Forelimb muscle (tissue), 1 donor: ENCODE results near the gene FOSL2. TPM values are rescaled to one million over a fixed set of nuclear protein-coding genes. Genes with fewer than 3 reads are reported as not detected.

ENCODE experiments used
- DNase-seq: peaks from one replicate; pipeline ENCODE4 v3.0.0-alpha.2; 2013; ENCODE audit warnings: low read depth
- polyA plus RNA-seq: library from polyadenylated mRNA; unstranded; fragments of 120-200 nt; gene quantifications from one replicate; pipeline ENCODE4 v1.2.1, GENCODE V29; 2013; ENCODE audit not compliant: insufficient read length

Gene FOSL2
- polyA plus RNA-seq = 17.3 TPM

- peak; percentile 99 for DNase-seq
These were observed at the start of gene FOSL2 for GRCh38 chr2:28392297-28393113. FOSL2 (plus strand) TSS chr2:28392858; CDS start chr2:28393721, 863 bp downstream.

- no peak for DNase-seq
These were observed 49.3 kb upstream of the FOSL2 start for GRCh38 chr2:28343184-28343942.

DNA sequence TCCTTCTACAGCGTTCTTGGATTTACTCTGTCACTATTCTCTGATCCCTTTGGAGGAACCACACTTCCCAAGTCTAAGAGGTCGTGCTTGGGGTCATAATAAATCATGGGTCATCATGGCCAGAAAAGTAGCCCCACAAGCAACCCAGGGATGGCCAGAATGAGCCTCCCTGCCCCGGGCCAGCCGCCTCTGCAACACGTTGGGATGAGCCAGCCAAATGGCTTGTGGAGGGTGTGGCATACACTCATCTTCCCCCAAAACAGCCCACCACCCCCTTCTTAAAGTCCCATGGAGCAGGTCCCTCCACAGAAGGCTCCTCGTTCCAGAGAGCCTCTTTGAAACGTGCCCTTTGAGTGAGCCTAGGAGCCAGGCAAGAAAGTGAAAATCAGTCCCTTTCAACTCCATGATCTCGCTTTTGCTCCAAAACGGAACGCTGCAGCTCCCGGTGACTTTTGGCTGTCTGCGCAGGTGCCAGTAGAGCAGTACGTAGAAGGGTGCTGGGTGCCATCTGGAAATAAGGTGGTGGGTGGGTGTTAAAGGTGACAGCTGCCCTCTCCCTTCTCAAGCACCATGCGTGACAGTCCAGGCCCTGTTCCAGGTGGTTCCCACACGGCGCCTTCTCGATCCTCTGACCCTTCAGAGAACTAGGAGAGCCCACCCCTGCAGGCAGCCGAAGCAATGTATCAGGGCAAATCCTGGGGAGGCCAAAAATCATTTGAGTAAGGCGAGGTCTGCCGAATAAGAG lies 48.5 kb upstream of the FOSL2 start:
- no peak for DNase-seq

DNA sequence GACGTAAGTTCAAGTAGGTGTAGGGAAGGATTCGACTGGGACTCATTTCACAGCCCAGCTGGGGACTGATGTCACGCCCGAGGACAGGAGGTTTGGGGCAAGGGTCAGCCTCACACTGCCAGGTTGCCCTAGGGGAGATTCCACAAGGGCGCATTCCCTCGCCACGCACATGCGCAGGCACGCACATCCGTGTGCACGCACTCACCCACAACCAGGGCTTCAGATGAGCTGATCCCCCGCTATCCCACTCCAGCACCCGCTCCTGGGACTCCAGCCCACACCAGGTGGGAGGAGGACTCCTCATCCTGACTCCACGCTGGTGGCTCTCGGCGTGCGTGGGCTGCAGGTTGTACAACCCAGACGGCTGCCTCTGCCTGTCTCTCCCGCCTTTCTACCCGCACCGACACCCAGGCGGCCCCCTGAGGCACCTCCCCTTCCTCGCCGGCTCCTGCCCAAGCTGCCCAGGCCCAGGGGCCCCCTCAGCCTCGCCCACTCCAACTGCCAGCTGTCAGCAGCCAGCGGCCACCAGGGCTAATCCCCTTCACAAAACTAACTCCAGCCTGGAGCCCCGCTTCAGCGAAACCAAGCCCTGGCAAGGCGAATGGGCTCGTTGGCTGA lies 47.8 kb upstream of the FOSL2 start:
- no peak for DNase-seq

DNA sequence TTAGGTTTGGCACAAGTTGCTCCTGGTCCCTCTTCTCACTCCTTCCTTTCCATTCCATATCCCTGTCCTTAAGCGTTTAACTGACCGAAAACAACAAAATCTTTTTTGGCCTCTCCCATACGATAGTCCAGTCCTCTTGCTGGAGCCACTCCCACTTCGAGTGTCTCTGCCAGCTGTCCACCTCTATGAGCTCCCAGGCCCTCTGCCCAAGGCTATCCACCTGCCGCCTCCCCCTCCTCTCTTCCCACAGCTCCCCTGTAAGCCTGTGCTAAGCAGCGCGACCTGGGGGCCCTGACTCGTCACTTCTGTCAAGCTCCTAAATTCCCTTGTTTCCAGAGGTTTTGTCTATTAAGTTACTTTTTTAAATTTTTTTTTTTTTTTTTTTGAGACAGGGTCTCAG lies 47.0 kb upstream of the FOSL2 start:
- no peak for DNase-seq

GRCh38 chr2:28346587-28346986 lies 46.1 kb upstream of the FOSL2 start:
- DNase-seq = no peak

- no peak for DNase-seq
These were observed 45.5 kb upstream of the FOSL2 start for GRCh38 chr2:28347193-28347592.

DNA sequence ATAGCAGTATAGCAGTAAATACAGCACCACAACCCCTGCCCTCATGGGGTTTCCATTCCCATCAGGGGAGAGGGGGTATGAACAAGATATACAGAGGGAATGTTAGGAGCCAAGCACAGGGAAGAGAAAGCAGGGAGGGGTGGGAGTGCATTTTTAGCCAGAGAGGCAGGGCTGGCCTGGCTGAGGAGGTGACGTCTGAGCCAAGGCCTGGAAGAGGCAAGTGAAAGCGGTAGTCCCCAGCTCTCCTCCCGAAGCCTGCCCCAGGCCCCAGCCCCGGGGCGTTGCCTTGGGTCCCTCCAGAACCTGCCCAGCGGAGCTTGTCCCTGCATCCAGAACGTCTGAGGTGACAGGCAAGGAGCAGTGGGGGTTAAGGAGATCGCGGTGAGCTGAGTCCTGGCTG lies 45.1 kb upstream of the FOSL2 start:
- no peak for DNase-seq

DNA sequence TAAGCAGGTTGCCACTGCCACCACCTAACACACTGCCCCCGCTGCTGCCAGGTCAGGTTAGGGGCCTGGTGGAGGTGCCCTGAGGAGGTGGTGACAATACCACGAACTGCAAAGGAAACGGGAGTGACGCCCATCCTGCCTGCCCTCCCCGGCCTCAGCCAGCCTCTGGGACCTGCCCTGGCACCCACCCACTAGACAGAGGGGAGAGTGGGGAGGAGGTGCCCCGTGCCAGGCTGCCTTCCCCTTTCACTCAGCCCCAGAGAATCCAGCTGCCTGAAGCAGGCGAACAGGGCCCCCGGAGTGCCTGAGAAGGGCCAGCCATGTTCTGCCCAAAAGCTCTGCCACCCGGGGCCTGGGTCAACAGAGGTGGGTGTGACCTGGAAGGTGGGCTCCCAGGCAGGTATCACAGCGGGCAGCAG lies 44.5 kb upstream of the FOSL2 start:
- no peak for DNase-seq

- DNase-seq = no peak
These were observed 43.7 kb upstream of the FOSL2 start for GRCh38 chr2:28348921-28349320.

GRCh38 chr2:28349546-28350165 lies 43.0 kb upstream of the FOSL2 start:
- no peak for DNase-seq

- no peak for DNase-seq
These were observed 42.5 kb upstream of the FOSL2 start for GRCh38 chr2:28350196-28350595.

- no peak for DNase-seq
These were observed 41.8 kb upstream of the FOSL2 start for GRCh38 chr2:28350791-28351285.

DNA sequence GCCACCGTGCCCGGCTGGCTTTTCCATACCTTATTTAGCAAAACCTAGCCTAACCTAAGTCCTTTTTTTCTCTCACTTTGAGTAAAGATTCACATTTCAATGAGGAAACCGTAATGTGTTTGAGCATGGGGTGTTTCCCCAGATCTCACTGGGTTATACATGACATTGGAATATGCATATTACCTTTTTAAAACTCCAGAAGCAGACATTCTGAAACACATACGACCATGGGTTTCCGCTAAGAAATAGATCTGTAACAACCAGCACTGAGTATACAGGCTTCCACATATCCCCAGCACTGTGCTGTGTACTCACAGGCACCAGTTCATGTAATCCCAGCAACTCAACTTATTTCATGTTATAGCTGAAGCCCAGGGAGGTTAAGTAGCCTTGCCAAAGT lies 41.0 kb upstream of the FOSL2 start:
- DNase-seq = no peak

GRCh38 chr2:28352104-28352503 lies 40.6 kb upstream of the FOSL2 start:
- DNase-seq = no peak

DNA sequence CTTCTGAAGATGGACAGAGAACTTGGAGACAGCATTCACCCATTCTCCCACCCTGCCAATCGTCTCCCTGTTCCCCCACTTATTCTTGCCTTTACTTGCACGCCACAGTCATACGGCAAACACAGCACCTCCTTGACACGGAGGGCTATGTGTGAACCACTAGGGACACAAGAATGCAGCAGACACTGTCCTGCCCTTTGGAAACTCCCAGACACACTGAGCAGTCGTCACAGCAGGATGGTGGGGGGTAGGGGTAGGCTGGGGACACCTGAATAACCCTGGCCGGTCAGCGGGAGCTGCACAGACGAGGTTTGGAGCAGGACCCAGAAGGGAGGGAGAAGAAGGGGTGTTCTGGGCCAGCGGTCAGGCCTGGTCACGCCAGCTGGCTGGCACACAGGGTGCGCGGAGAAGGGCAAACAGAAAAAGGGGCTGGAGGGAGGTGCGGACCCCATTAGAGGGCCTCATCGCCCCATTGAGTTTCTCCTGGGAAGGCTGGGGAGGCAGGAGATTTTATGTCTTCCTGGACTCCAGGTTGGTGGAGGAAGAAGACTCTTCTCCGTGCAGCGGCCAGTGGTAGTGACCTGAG lies 40.0 kb upstream of the FOSL2 start:
- DNase-seq = no peak

DNA sequence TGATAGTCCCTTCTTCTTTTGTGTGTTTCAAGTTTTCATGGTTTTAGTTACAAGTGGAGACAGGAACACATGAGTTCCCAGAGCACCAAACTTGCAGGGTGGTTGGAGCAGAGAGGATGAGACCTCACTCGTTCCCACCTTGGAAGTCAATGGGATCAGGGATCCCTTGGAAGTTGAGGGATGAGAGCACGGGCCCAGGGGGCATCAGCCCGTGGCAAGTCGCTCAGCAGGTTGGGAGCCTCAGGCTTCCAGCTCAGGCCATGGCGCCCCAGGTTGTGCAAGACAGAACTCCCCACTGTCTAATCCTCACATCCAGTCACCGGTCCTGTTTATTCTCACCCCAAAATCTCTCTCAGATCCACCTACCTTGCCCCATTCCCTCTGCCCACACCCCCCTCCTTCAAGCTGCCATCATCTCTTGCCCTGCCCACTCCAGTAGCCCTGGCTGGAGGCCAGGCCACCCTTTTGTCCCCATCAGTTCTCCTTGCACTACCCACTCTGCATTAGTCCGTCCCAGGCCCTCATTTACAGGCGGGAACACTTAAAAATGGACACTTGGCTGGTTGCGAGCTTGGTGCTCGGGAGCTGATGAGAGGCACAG lies 37.6 kb upstream of the FOSL2 start:
- DNase-seq = no peak

DNA sequence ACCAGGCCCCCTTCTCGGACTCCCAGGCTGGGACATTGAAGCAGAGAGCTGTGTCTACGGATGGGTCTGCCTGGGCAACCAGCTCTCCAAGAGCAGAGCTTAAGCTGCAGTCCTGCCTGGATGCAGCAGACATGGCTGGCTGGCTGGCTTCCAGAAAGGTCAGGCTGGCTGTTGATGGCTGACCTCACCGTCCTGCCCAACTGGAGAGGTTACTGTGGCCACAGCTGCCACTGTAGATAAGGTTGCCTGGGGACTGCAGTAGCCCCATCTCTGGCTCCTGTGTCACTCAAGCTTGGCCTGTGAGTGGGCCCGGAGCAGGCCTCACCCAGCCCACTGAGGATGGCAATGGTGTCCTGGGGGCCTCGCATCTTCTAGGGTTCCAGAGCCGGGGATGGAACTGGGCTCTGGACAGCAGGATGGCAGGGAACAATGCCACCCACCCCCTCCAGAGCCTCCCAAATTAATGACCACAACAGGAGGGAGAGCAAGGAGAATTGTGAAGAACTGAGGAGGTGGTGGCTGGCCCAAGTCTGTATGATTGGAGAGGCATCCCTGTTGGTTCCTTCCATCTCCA lies 37.0 kb upstream of the FOSL2 start:
- no peak for DNase-seq

- DNase-seq = no peak
These were observed 36.4 kb upstream of the FOSL2 start for GRCh38 chr2:28356095-28356911.
